Neutrophil (primary cell): ENCODE data around the gene BCORL1.

ENCODE experiments used
- H3K27ac ChIP-seq: fragments of 200-600 bp; sonication (generic); 2 replicates; pipeline ENCODE4 v1.5.1; 2016; ENCODE audit warnings: mild to moderate bottlenecking, moderate library complexity
- H3K27me3 ChIP-seq: fragments of 200-600 bp; sonication (generic); 2 replicates; pipeline ENCODE4 v1.6.0; 2016; ENCODE audit warnings: mild to moderate bottlenecking
- H3K36me3 ChIP-seq: fragments of 200-600 bp; sonication (generic); 2 replicates; pipeline ENCODE4 v1.5.1; 2017
- H3K4me1 ChIP-seq, 2 experiments: fragments of 200-600 bp in 1 of 2; sonication (generic) in 1 of 2; 1 replicate in 1 of 2; 2 replicates in 1 of 2; pipeline versions ENCODE4 v1.5.1 to v1.6.1; 2013 to 2016; ENCODE audit warnings: low read depth in 1 of 2, low read length in 1 of 2, mild to moderate bottlenecking in 1 of 2, moderate library complexity in 1 of 2; ENCODE audit not compliant: control insufficient read depth in 1 of 2, insufficient read depth in 1 of 2
- H3K4me3 ChIP-seq, 2 experiments: fragments of 200-600 bp in 1 of 2; sonication (generic) in 1 of 2; 1 replicate in 1 of 2; 2 replicates in 1 of 2; pipeline ENCODE4 v1.5.1; 2013 to 2016; ENCODE audit warnings: low read depth in 1 of 2, low read length in 1 of 2, mild to moderate bottlenecking in 1 of 2, moderate library complexity in 1 of 2
- H3K9me3 ChIP-seq: fragments of 200-600 bp; sonication (generic); 2 replicates; pipeline ENCODE4 v1.5.1; 2016
- TF ChIP-seq, protein P1 (sequence below): fragments of 200-600 bp; sonication (generic); IDR thresholded peaks from 2 replicates; pipeline ENCODE4 v1.5.1; 2016; ENCODE audit warnings: antibody characterized with exemption

BCORL1 gene, protein sequence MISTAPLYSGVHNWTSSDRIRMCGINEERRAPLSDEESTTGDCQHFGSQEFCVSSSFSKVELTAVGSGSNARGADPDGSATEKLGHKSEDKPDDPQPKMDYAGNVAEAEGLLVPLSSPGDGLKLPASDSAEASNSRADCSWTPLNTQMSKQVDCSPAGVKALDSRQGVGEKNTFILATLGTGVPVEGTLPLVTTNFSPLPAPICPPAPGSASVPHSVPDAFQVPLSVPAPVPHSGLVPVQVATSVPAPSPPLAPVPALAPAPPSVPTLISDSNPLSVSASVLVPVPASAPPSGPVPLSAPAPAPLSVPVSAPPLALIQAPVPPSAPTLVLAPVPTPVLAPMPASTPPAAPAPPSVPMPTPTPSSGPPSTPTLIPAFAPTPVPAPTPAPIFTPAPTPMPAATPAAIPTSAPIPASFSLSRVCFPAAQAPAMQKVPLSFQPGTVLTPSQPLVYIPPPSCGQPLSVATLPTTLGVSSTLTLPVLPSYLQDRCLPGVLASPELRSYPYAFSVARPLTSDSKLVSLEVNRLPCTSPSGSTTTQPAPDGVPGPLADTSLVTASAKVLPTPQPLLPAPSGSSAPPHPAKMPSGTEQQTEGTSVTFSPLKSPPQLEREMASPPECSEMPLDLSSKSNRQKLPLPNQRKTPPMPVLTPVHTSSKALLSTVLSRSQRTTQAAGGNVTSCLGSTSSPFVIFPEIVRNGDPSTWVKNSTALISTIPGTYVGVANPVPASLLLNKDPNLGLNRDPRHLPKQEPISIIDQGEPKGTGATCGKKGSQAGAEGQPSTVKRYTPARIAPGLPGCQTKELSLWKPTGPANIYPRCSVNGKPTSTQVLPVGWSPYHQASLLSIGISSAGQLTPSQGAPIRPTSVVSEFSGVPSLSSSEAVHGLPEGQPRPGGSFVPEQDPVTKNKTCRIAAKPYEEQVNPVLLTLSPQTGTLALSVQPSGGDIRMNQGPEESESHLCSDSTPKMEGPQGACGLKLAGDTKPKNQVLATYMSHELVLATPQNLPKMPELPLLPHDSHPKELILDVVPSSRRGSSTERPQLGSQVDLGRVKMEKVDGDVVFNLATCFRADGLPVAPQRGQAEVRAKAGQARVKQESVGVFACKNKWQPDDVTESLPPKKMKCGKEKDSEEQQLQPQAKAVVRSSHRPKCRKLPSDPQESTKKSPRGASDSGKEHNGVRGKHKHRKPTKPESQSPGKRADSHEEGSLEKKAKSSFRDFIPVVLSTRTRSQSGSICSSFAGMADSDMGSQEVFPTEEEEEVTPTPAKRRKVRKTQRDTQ (N-terminal part only)

DNA sequence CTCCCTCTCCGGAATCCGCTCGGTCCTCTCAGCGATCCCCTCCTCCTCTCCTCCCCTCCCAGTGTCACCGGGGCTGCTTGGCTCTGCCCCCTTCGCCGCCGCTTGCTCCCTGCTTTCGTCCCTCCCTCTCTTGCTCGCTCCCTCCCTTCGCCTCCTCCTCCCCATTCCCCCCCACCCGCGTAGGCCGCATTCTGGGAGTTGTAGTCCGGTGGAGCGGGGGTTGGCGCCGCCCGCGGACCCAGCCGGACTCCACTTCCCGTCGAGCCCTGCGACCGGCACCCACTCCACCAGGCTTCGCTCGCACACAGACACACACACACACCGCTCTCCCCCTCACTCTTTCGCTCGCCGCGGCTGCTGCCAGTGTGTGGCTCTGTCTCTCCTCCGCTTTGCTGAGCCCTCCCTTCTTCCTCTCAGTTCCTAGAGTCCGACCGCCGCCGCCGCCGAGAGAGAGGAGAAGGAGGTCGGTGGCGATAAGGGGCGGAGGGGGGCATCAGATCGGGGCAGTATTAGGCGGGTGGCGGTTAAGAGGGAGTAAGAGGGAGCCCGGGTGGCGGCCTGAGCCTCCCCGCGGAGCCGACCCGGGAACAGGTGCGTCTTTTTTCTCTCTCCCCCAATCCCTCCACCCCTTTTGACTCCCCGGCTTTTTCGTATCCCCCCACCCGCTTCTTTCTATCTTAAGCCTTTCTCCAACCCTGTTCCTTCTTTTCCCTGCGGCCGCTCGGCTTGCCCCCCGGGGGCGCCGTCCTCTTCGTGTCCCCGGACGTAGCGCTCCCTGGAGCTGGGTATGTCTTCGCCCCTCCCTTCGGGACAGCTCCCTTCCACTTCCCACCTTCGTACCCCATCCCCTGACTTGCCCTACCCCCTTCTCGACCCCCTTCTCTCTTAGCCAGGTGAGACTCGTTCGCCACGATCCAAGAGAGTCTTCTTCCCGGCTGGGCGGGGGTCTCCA, at the start of gene BCORL1:
Gene BCORL1, plus strand, starts transcription at position 336 of the 952 bp plus-strand sequence. CDS start 22,597 bp downstream, outside the sequence.
- Histone ChIP-seq H3K36me3 (no peaks in the 10 kb centered on the region), H3K4me1 (peaks cover 31 to 42% of the 10 kb centered on the region in 2 experiments), H3K27ac (no peak within 1 kb of the TSS), H3K27me3 (peaks cover 10% of the 10 kb centered on the region), H3K9me3 (no peaks in the 10 kb centered on the region), H3K4me3 (no peak within 1 kb of the TSS)
- TF ChIP-seq, protein P1, sequence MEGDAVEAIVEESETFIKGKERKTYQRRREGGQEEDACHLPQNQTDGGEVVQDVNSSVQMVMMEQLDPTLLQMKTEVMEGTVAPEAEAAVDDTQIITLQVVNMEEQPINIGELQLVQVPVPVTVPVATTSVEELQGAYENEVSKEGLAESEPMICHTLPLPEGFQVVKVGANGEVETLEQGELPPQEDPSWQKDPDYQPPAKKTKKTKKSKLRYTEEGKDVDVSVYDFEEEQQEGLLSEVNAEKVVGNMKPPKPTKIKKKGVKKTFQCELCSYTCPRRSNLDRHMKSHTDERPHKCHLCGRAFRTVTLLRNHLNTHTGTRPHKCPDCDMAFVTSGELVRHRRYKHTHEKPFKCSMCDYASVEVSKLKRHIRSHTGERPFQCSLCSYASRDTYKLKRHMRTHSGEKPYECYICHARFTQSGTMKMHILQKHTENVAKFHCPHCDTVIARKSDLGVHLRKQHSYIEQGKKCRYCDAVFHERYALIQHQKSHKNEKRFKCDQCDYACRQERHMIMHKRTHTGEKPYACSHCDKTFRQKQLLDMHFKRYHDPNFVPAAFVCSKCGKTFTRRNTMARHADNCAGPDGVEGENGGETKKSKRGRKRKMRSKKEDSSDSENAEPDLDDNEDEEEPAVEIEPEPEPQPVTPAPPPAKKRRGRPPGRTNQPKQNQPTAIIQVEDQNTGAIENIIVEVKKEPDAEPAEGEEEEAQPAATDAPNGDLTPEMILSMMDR, result no peak

DNA sequence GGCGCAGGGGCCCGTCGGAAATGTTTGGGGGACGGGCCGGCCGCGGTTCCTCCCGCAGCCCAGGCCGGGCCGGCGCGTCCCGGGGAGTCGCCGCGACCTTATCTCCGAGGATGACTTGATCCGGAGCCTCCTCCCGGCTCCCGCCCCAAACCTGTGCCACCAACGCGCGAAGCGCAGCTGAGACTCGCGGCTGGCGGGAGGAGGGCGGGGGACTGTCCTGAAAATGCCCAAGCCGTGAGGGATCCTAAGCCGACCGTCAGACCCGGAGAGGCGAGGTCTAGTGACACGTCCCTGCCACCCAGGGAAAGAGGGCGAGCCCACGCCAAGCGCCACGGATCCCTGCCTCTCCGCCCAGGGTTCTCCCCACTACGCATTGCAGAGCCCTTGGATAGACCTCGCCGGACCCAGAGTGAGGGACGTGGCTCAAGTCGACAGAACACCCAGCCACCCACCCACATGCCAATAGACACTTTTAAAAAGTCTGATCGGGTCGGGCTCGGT, 49.6 kb upstream of the BCORL1 start:
- H3K4me3 ChIP-seq, result peak overlapping the region; percentile 61 to 63
- TF ChIP-seq, protein P1, result no peak
- peak overlapping the region; percentile 93 for H3K27ac ChIP-seq
- peaks cover 8 to 10% of the 10 kb centered on the region in 2 experiments for H3K4me1 ChIP-seq
- no peaks in the 10 kb centered on the region for H3K36me3 ChIP-seq
- no peaks in the 10 kb centered on the region for H3K9me3 ChIP-seq
- peaks cover 8% of the 10 kb centered on the region for H3K27me3 ChIP-seq

DNA sequence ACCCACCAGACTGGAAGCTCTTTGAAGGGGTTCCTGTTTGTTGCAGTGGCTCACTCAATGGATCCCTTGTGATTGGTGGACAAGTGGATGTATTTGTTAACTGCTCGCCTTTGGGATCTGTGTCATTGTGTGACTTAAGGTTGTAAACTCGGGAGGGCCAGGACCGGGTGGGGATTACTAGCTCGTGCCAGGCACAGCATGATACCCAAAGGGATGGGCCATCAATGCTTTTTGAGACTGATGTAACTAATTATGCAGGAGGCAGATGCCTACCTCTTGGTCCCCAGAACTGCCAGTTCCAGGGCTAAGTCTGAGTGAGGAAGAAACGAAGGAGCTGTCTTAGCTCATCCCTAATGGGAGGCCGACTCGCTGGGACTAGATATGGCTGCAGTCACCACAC, 48.7 kb upstream of the BCORL1 start:
- TF ChIP-seq, protein P1, result no peak

DNA sequence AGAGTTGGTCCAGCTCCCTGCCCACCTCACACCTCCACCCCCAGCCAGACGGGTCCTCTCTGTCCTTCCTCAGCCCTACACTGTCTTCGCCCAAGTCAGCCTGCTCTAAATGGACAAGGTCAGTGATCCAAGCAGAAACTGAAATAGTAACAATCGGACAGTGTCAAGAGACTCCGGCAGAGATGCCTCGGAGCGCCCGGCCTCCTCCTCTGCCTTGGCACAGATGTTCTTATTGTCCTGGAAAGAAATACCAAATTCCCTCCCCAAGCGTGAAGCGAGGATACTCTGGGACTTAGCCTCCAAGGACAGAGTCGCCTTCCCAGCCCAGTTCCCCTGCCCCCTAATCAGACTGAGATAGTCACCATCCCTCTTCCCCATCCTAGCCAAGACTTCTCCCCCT, 48.0 kb upstream of the BCORL1 start:
- peaks cover 8% of the 10 kb centered on the region for H3K27me3 ChIP-seq
- H3K9me3 ChIP-seq, result no peaks in the 10 kb centered on the region
- no peak overlapping the region for H3K4me3 ChIP-seq
- no peak overlapping the region for H3K27ac ChIP-seq
- H3K36me3 ChIP-seq, result no peaks in the 10 kb centered on the region
- TF ChIP-seq, protein P1, result no peak
- H3K4me1 ChIP-seq, result peaks cover 5 to 9% of the 10 kb centered on the region in 2 experiments

More for the DNA sequence above, 48.7 kb upstream of the BCORL1 start:
- H3K4me1 ChIP-seq, result peaks cover 5 to 9% of the 10 kb centered on the region in 2 experiments
- H3K4me3 ChIP-seq, result no peak overlapping the region
- H3K36me3 ChIP-seq, result no peaks in the 10 kb centered on the region
- no peaks in the 10 kb centered on the region for H3K9me3 ChIP-seq
- H3K27me3 ChIP-seq, result peaks cover 8% of the 10 kb centered on the region
- no peak overlapping the region for H3K27ac ChIP-seq
